ENCODE data around the gene ADRM1. TPM values are rescaled to one million over a fixed set of nuclear protein-coding genes. Genes with fewer than 3 reads are reported as not detected.

Gene ADRM1
- total and polyA plus RNA-seq, 2 of the 4 experiments (the other 2 are of a cell fraction) = 103 to 149 TPM

DNA sequence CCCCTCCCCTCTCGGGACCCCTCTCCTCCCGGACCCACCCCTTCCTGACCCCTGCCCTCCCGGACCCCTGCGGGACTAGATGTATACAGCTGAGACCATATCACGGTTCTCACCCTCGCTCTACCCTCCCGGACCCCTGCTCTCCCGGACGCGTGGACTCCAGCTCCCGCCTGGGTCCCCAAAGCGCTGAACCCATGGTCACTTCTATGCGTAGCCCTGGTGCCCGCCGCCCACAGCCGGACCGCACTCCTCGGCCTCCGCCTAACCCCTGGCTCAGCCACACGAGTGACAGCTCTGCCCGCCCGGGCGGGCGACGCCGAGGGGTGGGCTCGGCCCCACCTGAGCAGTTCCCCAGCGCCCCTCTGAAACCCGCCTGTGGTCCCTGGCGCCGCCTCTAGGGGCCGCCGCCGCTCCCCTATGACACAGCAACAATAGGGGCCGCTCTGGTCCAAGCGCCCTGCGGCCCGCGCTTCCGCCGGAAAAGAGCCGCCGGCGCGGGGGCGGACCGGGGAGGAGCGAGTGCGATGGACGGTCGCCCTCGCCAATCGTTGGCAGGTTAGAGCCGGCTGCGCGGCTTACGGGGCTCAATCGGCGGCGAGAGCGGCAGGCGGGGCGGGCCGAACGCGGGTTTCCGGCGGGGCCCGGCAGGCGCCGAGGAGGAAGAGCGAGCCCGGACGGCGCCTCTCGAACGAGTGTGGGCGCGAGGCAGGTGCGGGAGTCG lies at the start of gene ADRM1 (continued):
- TF ChIP-seq, protein P1, sequence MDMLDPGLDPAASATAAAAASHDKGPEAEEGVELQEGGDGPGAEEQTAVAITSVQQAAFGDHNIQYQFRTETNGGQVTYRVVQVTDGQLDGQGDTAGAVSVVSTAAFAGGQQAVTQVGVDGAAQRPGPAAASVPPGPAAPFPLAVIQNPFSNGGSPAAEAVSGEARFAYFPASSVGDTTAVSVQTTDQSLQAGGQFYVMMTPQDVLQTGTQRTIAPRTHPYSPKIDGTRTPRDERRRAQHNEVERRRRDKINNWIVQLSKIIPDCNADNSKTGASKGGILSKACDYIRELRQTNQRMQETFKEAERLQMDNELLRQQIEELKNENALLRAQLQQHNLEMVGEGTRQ (IDR thresholded peaks at IDR 0.05; ENCODE audit: low read depth, low read length) = no peak
- TF ChIP-seq MAFK (IDR thresholded peaks at IDR 0.05; ENCODE audit: low read depth, low read length) (peak; percentile 82), MAZ (IDR thresholded peaks at IDR 0.05; ENCODE audit: borderline replicate concordance, low read depth, low read length) (peak; percentile 84; the same call in 1 of the 2 replicates), CHD1 (IDR thresholded peaks at IDR 0.05; ENCODE audit: low read depth, low read length) (no peak; the same call in 1 of the 2 replicates)

DNA sequence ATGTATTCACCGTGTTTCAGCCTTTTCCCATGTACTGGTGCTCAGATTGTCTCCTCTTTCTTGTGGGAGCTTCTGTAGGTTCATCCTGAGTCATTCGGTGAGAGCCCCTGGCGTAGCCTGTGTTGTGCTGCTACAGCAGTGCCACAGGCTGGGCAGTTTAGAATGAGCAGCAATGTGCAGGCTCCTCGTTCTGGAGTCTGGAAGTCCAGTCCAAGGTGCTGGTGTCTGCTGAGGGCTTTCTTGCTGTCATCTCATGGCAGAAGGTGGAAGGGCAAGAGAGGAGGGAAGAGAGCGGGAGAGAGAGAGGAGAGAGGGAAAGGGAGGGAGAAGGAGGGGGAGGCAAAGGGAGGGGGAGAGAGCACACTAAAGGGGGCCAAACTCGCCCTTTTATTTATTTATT lies 49.4 kb upstream of the ADRM1 start:
- no TSS peak for BruUV-seq (replicated peaks)
- Histone ChIP-seq H3K27me3 (ENCODE audit: control insufficient read depth, insufficient read depth, low read length) (no peaks in the 10 kb centered on the region), H3K4me1 (ENCODE audit: control insufficient read depth, insufficient read depth, low read length) (peaks cover 3% of the 10 kb centered on the region; the same call in 1 of the 2 replicates), H2AFZ (replicated peaks; ENCODE audit: low read length, poor library complexity) (no peak overlapping the region), H4K5ac (ENCODE audit: low read depth, low read length) (no peak overlapping the region), H3K14ac (replicated peaks; ENCODE audit: low read depth, low read length) (no peak overlapping the region), H4K91ac (ENCODE audit: insufficient read depth, low read depth, low read length) (no peak overlapping the region), H3K9ac (ENCODE audit: low read depth, low read length) (no peak overlapping the region), H2BK120ac (ENCODE audit: low read depth, low read length) (no peak overlapping the region), H3K9me1 (ENCODE audit: insufficient read depth, low read length) (peaks cover 16% of the 10 kb centered on the region), H2AK9ac (replicated peaks; ENCODE audit: low read depth, low read length, poor library complexity) (no peak overlapping the region), H3K23ac (ENCODE audit: low read depth, low read length) (no peak overlapping the region), H3K27ac (ENCODE audit: insufficient read depth, low read length) (no peak overlapping the region), H3K9me3 (ENCODE audit: control insufficient read depth, insufficient read depth, low read length) (no peaks in the 10 kb centered on the region), H4K20me1 (ENCODE audit: insufficient read depth, low read length) (peaks cover 87% of the 10 kb centered on the region), H3K4ac (ENCODE audit: low read depth, low read length) (no peak overlapping the region), H3K18ac (ENCODE audit: low read depth, low read length) (no peak overlapping the region), H4K8ac (ENCODE audit: low read depth in 2 of 2, low read length in 2 of 2) (no peak overlapping the region), H3K79me1 (ENCODE audit: low read depth in 1 of 2, low read length in 2 of 2) (peaks cover 28 to 76% of the 10 kb centered on the region in 2 experiments), H2BK20ac (ENCODE audit: low read depth, low read length) (no peak overlapping the region), H2BK15ac (ENCODE audit: low read depth, low read length) (no peak overlapping the region), H3K4me2 (ENCODE audit: low read depth, low read length) (no peak overlapping the region), H3K36me3 (ENCODE audit: control insufficient read depth, insufficient read depth, low read length) (peaks cover 17% of the 10 kb centered on the region), H3K4me3 (ENCODE audit: insufficient read depth, low read depth, low read length) (no peak overlapping the region), H3K56ac (ENCODE audit: extremely low read depth, insufficient read depth, low read length) (no peak overlapping the region), H2AK5ac (ENCODE audit: low read depth, low read length) (no peak overlapping the region), H2BK5ac (ENCODE audit: low read depth, low read length, poor library complexity, severe bottlenecking) (no peak overlapping the region)
- ChIA-PET CTCF (no interaction called here), POLR2A (ENCODE audit: unreplicated experiment) (no interaction called here)
- intact Hi-C loops (cut with micrococcal nuclease) = loop anchor here (10.0 kb wide), 1 partner anchor 69 kb away; the partner anchor contains the start of gene MTG2
- DNase-seq = no peak
- ATAC-seq (ENCODE audit: low read depth) = no peak
- dilution Hi-C loops (cut with HindIII; ENCODE audit: low sequenced_read_pairs, unreplicated experiment) = no loop called here
- no peak for TF ChIP-seq RAD21 (IDR thresholded peaks at IDR 0.05; ENCODE audit: low read length)
- TF ChIP-seq CEBPB (IDR thresholded peaks at IDR 0.05; ENCODE audit: low read depth, low read length) = no peak
- TF ChIP-seq RFX5 (IDR thresholded peaks at IDR 0.05; ENCODE audit: low read depth, low read length) = no peak
- no peak for TF ChIP-seq CHD1 (IDR thresholded peaks at IDR 0.05; ENCODE audit: low read depth, low read length)
- TF ChIP-seq, protein P1 (IDR thresholded peaks at IDR 0.05; ENCODE audit: low read depth, low read length) = no peak
- WGBS, 2 experiments (ENCODE audit: extremely low coverage in 2 of 2, insufficient read length in 1 of 2) = 84% methylated on average over 2 of the region's 6 CpGs; no CpG with 5 or more reads in 1 of the 2 experiments
- in situ Hi-C loops (cut with MboI; ENCODE audit: low sequenced_read_pairs) = no loop called here
